Stimulated activated naive CD8-positive, alpha-beta T cell treated with anti-CD3 and anti-CD28 coated beads, Interleukin-15, Interleukin-2, amounts not matched to agents 100 ng/mL and 50 ng/mL, for 24 hours (primary cell): ENCODE results near the gene ERP29.

Experiments
- H3K27ac Mint-ChIP-seq: one replicate; pipeline ENCODE4 v1.8.0; 2021; ENCODE audit warnings: mild to moderate bottlenecking, mixed read lengths
- H3K27me3 Mint-ChIP-seq: one replicate; pipeline ENCODE4 v1.8.0; 2021; ENCODE audit warnings: mixed read lengths
- H3K36me3 Mint-ChIP-seq: one replicate; pipeline ENCODE4 v1.8.0; 2021; ENCODE audit warnings: low read depth, mixed read lengths
- H3K4me1 Mint-ChIP-seq: one replicate; pipeline ENCODE4 v1.8.0; 2021; ENCODE audit warnings: low read depth, mixed read lengths
- H3K4me3 Mint-ChIP-seq: one replicate; pipeline ENCODE4 v1.8.0; 2021; ENCODE audit warnings: mild to moderate bottlenecking, mixed read lengths
- H3K9me3 Mint-ChIP-seq: one replicate; pipeline ENCODE4 v1.8.0; 2021; ENCODE audit warnings: mixed read lengths

The ERP29 gene

GRCh38 chr12:112049351-112049750 lies 36.1 kb downstream of the ERP29 start:
- Mint-ChIP-seq H3K4me3 (no peak overlapping the region), H3K27ac (no peak overlapping the region), H3K4me1 (peaks cover 5% of the 10 kb centered on the region), H3K9me3 (no peaks in the 10 kb centered on the region), H3K27me3 (no peaks in the 10 kb centered on the region), H3K36me3 (peaks cover 73% of the 10 kb centered on the region)

- Mint-ChIP-seq H3K27me3 (no peaks in the 10 kb centered on the region), H3K4me3 (no peak overlapping the region), H3K9me3 (no peaks in the 10 kb centered on the region), H3K36me3 (peaks cover 60% of the 10 kb centered on the region), H3K27ac (no peak overlapping the region), H3K4me1 (no peaks in the 10 kb centered on the region)
Observed at GRCh38 chr12:112061137-112061536, 47.9 kb downstream of the ERP29 start.

- Mint-ChIP-seq H3K27ac (no peak overlapping the region), H3K4me1 (no peaks in the 10 kb centered on the region), H3K9me3 (no peaks in the 10 kb centered on the region), H3K4me3 (no peak overlapping the region), H3K27me3 (no peaks in the 10 kb centered on the region), H3K36me3 (peaks cover 64% of the 10 kb centered on the region)
Observed at GRCh38 chr12:112063273-112063672, 50.0 kb downstream of the ERP29 start.

- Mint-ChIP-seq H3K36me3 (peaks cover 63% of the 10 kb centered on the region), H3K4me1 (no peaks in the 10 kb centered on the region), H3K4me3 (no peak overlapping the region), H3K9me3 (no peaks in the 10 kb centered on the region), H3K27me3 (no peaks in the 10 kb centered on the region), H3K27ac (no peak overlapping the region)
Observed at GRCh38 chr12:112066566-112066965, 53.3 kb downstream of the ERP29 start.
